ENCODE data around the gene EMC8.

EMC8 gene

DNA sequence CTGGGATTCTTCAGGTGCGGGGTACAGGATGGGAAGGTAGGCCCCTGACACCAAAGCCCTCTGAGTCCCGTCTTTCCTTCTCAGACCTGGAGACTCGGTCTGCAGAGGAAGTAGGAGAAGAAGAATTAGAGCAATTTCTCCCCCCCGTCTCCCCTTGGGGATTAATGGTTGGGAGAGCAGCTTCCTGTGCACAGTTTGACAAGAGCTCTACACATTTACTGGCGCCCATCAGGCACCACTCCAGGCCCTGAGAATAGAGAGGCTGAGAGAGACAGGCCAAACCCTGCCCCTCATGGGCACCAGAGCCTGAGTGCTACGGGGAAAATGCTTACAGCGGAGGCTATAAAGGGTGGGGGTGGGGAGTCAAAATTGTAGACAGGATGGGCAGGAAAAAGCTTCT lies 44.9 kb downstream of the EMC8 start:
- DNase-seq (ENCODE audit: low read depth): no peak

DNA sequence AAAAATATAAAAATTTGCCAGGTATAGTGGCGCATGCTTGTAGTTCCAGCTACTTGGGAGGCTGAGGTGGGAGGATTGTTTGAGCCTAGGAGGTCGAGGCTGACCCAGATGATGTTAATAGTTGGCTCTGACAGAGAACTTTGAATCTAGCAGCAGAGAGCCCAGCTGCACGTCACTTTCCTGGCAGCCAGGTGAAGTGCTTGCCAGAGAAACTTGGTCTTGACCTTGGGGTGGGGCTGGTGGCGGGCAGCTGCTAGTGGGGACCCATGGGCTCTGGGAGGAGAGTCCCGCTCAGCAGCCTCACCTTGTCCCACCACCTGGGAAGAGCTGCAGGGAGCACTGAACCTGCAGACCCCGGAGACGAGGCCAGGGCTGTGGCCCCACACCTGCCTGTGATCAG lies 45.4 kb downstream of the EMC8 start:
- DNase-seq (ENCODE audit: low read depth): no peak

DNA sequence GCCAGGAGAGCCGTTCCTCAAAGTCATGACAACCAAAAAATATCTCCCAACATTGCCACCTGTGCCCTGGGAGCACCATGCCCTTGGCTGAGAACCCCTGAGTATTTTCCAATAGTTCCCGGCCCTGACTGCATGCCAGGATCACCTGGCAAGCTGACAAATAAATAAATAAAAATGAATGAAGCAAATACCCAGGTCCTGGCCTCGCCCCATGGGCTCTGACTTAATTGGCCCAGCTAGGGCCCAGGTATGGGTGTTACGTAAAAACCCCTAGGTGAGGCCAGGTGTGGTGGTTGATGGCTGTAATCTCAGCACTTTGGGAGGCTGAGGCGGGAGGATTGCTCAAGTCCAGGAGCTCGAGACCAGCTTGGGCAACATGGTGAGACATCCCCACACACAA lies 45.8 kb downstream of the EMC8 start:
- no peak for DNase-seq (ENCODE audit: low read depth)

DNA sequence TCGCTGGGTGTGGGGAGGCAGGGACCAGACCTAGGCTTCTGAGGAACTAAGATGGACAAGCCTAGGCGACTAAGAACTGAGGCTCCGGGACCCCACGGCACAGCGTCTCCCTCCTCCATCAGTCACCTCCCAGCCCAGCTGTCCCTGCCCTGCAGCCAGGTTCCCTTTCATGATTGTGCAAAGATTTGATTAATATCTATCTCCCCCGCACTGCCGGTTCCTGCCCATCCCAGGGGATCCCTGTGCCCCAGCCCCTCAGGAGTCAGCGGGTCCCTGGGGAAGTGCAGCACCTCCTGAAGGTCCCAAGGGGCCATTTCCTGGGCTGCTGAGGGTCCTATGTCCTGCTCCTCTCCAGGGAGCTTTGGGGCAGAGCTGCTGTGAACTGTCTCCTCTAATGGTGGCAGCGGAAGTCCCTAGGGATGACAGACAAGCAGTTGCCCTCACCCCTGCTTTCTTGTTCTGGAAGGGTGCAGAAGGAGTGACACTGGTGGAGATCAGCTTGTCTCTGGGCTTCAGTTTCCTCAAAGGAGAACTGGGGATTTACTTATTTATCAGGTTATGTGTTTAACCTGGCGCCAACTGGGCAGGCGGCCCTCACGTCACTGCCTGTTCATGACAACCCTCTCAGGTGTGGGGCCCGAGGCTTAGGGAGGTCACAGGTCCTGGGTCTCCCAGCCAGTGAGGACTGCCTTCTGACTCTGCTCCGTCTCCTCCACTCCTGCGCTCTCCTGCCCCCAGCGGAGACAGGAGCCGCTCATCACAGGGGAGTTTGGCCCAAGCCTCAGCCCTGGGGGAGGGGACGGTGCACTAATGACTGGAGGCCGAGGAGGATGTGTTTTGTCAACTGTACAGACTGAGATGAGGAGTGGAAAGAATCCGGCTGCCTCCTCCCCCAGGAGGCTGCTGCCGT lies 46.6 kb downstream of the EMC8 start:
- DNase-seq (ENCODE audit: low read depth): no peak

- DNase-seq (ENCODE audit: low read depth): no peak
Observed at GRCh38 chr16:85751698-85752501, 47.4 kb downstream of the EMC8 start.

DNA sequence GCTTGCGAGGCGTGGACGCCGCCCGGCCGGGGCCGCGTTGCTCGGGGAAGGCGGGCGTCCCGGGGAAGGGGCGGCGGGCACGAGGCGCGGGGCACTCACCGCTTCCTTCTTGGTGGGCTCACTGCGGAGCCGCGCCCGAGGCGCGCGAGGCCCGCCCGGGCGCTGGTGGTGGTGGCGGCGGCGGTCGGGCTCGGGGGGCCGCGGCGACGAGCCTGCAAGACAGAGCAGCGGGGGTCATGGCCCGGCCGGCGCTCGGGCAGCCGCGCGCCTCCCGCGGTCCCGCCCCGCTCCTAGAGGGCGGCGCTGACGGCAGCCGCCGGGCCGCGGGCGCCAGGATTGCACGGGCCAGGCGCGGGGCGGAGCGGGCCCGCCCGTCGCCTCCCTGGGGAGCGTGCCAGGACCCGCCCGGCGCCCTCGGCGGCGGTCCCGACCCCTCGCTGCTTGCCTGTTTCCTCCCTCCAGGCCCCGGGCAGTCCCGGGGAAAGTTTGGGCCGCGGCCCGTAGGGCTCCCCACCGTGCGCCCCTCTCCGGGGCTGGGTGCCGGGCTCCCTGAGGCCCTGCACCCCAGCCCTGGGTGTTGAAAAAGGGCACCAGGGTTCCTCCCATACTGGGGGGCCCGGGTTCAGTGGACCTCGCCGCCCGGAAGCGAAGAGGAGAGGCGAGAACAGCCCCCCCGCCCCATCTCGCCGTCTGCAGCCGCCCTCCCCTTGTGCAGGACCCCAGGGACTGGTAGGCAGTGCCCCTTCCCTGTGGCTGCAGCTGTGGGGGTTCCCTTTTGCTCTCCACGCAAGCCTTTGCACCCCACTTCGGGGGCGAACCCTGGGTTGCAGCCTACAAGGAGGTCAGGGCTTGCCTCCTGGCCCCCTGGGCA lies 48.3 kb downstream of the EMC8 start, which contains the start of gene C16orf74:
Gene C16orf74 (minus strand): TSS at position 270 of the 871 bp plus-strand sequence. CDS start 15,879 bp downstream, outside the sequence.
- DNase-seq (ENCODE audit: low read depth): no peak

DNA sequence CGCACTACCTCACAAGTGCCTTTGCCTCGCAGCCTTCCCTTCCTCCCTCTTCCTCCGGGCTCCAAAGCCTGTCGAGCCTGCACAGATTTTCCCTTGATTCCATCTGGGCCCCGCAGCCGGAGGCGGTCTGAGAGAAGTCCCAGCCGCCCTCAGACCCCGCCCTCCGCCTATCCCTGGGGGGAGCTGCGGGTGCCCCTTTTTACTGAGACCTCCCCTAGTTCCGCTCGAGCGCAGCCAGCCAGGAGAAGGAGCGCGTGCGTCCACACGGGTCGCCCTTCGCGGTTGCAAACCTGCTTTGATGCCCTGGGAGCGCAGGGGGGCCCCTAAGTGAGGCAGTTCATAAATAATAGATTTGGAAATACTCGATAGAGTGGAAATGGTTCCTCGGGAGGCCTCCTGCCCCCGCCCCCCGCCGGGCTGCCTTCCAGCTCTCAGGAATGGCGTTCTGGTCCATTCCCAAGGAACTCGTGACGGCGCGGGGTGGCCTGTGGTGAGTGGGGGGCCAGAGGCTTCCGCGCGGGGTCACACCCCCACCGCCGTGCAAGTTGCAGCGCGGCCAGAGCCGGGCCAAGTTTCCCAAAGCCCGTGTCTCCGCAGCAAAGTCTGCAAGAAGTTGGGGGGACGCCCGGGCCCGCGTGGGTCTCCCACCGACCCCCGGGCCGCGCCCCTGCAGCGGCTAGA lies 49.1 kb downstream of the EMC8 start:
- DNase-seq (ENCODE audit: low read depth): no peak

- no peak for DNase-seq (ENCODE audit: low read depth)
Observed at GRCh38 chr16:85749771-85750145, 49.6 kb downstream of the EMC8 start.

- DNase-seq (ENCODE audit: low read depth): no peak
Observed at GRCh38 chr16:85746460-85747215, 52.7 kb downstream of the EMC8 start.

DNA sequence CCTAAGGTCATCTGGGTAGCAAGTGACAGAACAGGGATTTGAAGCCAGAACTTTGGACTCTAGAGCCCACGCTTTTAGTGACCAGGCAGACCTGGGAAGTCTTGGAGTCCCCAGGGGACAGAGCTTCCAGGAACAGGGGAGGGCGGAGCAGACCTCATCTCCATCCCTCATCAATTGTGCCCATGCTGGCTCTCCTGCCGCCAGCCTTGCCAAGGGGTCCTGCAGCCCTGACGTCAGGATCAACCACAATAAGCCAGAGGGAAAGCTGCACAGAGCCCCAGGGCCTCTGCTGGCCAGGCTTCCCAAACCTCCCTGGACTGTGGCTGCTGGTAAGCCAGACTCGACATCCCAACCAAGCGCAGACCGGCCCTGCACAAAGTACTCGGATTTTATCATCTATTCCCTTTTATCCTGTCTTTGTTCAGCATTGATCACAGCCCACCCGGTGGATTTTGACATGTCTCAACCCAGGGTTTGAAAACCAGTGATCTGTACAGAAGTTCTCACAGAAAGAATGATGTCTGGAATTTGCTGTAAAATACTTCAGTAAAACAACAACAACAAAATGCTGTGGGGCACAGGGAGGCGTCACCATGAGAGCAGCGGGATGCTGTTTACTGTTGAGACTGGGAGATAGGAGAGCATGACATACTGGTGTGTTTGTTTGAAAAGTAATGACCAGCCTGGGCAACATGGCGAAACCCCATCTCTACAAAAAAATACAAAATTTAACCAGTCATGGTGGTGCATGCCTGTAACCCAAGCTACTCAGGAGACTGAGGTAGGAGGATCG lies 60.2 kb downstream of the EMC8 start:
- DNase-seq (ENCODE audit: low read depth): no peak

DNA sequence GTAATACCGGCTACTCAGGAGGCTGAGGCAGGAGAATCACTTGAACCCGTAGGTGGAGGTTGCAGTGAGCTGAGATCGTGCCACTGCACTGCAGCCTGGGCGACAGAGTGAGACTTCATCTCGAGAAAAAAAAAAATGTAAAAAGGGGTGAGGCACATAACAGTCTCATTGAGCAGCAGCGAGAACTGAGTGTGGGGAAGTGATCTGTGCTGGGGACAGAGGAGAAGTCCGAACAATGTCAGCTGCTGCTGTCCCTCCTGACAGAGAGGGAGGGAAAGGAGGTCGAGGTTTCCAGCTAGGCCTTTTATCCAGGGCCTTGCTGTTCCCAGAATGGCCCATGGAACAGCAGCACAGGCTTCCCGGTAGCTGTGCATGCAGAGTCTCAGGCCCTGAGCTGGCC lies 62.4 kb downstream of the EMC8 start:
- no peak for DNase-seq (ENCODE audit: low read depth)

GRCh38 chr16:85735946-85736345 lies 63.4 kb downstream of the EMC8 start:
- no peak for DNase-seq (ENCODE audit: low read depth)

GRCh38 chr16:85735225-85735635 lies 64.1 kb downstream of the EMC8 start:
- peak; percentile 28 for DNase-seq (ENCODE audit: low read depth)

DNA sequence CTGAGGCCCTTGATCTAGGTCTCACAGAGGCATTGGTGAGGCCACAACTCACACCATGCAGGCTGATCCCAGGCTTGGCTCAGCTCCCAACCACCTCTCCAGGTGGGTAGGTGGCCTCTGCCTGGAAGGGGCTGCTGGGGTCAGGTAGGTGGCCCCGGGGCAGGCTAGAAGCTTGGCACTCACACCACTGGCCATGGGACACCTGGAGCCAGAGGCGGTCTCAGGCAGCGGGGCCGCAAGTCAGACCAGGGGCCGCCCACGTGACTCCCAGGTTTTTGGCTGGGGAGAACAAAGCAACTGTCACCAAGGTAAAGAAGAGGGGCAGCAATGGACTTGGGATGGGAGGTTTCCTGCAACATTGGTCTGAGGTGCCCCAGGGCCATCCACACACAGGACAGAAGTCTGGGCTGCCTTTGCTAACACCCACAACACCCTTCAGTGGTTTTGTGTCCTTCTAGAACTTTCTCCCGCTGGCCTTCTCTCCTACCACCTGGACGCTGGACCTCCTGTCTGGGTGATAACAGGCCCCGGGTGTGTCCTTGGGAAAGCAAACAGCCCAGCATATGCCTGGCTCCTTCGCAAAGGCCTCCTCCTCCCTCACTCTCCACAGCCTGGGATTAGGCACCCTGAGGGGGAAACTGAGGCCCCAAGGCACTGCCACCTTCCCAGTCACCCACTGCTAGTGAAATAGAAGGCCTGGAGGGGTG lies 64.9 kb downstream of the EMC8 start:
- DNase-seq (ENCODE audit: low read depth): no peak

DNA sequence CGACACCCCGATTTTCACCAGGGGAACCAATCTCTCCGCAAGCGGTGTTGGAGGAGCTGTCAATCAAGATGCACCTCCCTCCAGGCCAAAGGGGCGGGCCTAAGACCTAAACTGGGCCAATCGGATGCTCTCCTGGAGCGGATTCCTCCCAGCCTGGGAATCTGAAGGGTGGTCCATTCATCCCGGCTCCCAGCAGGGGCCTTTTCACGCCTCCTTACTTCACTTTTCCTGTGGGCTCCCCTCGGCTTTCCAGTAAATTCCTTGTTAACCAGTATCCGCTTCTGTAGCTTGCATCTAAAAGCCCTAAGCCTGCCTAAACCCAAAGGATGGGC lies 65.5 kb downstream of the EMC8 start:
- no peak for DNase-seq (ENCODE audit: low read depth)

DNA sequence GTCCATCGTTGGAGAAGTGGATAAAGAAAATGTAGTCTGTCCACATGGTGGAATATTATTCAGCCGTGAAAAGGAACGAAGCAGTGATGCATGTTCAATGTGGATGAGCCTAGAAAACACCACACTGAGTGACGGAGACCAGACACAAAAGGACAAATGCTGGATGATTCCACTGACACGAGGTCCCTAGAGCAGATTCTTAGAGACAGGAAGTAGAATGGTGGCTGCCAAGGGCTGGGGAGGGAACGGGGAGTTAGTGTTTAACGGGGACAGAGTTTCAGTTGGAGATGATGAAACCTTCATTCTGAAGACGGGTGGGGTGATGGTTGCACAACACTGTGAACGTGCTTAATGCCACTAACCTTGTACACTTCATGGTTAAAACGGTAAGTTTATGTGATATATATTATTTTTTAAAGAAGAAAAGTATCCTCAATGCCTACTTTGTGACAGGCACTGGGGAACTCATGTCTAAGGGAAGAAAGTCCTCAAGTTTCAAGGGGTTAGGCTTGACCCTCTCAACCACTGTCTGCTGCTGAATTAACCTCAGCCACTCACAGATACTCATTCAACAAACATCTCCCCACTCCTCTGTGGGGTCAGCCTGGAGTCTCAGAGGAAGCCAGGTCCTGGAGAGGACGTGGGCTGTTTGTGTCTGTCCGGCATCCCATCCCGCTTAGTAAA lies 66.0 kb downstream of the EMC8 start:
- no peak for DNase-seq (ENCODE audit: low read depth)

- DNase-seq (ENCODE audit: low read depth): no peak
Observed at GRCh38 chr16:85731179-85731578, 68.2 kb downstream of the EMC8 start.

- no peak for DNase-seq (ENCODE audit: low read depth)
Observed at GRCh38 chr16:85730186-85730465, 69.2 kb downstream of the EMC8 start.
